ENCODE measurements around the gene CELSR1.
A peak's percentile ranks its signal among the peaks of the same experiment; 100 is the strongest.

CELSR1 gene

GRCh38 chr22:46551321-46551720, 13.9 kb upstream of the CELSR1 start:
- DNase-seq (ENCODE audit: low spot score) = no peak

- DNase-seq (ENCODE audit: low spot score) = no peak
Measured at GRCh38 chr22:46549971-46550641, 12.7 kb upstream of the CELSR1 start.

- DNase-seq (ENCODE audit: low spot score) = no peak
Measured at GRCh38 chr22:46549563-46549840, 12.1 kb upstream of the CELSR1 start.

GRCh38 chr22:46547883-46548244, 10.4 kb upstream of the CELSR1 start:
- DNase-seq (ENCODE audit: low spot score) = no peak

GRCh38 chr22:46547179-46547882, 9.9 kb upstream of the CELSR1 start:
- DNase-seq (ENCODE audit: low spot score) = no peak

- DNase-seq (ENCODE audit: low spot score) = no peak
Measured at GRCh38 chr22:46546466-46547178, 9.2 kb upstream of the CELSR1 start.

- DNase-seq (ENCODE audit: low spot score) = no peak
Measured at GRCh38 chr22:46545086-46545792, 7.8 kb upstream of the CELSR1 start.

- DNase-seq (ENCODE audit: low spot score) = peak; percentile 71
Measured at GRCh38 chr22:46542011-46542985, 4.9 kb upstream of the CELSR1 start.

GRCh38 chr22:46541536-46541935, 4.1 kb upstream of the CELSR1 start:
- no peak for DNase-seq (ENCODE audit: low spot score)

- no peak for DNase-seq (ENCODE audit: low spot score)
Measured at GRCh38 chr22:46540874-46541273, 3.5 kb upstream of the CELSR1 start.

GRCh38 chr22:46539169-46539568, 1.7 kb upstream of the CELSR1 start:
- DNase-seq (ENCODE audit: low spot score) = no peak

- DNase-seq (ENCODE audit: low spot score) = no peak
Measured at GRCh38 chr22:46538814-46539160, 1.4 kb upstream of the CELSR1 start.

GRCh38 chr22:46537946-46538813, 760 bp upstream of the CELSR1 start:
- no peak for DNase-seq (ENCODE audit: low spot score)

GRCh38 chr22:46536537-46537224, 739 bp downstream of the CELSR1 start:
- no peak for DNase-seq (ENCODE audit: low spot score)

- DNase-seq (ENCODE audit: low spot score) = no peak
Measured at GRCh38 chr22:46535876-46536536, 1.4 kb downstream of the CELSR1 start.

GRCh38 chr22:46534901-46535630, 2.4 kb downstream of the CELSR1 start:
- DNase-seq (ENCODE audit: low spot score) = no peak

- DNase-seq (ENCODE audit: low spot score) = no peak
Measured at GRCh38 chr22:46534177-46534776, 3.1 kb downstream of the CELSR1 start.

- no peak for DNase-seq (ENCODE audit: low spot score)
Measured at GRCh38 chr22:46533070-46533833, 4.2 kb downstream of the CELSR1 start.
